Astrocyte of the spinal cord (primary cell): ENCODE results near the gene RAB20.
"Not testable (repeated sequence)": the region's sequence is repeated elsewhere in the genome, so short reads cannot be mapped to it uniquely, and the experiment has no call there.

ENCODE experiments used
- DNase-seq: peaks from one replicate; pipeline ENCODE4 v3.0.0; 2011; ENCODE audit warnings: low read depth, low spot score
- H3K4me3 ChIP-seq: 2 replicates; pipeline ENCODE4 v1.5.1; 2011; ENCODE audit warnings: low read depth, mild to moderate bottlenecking, low read length, moderate library complexity
- in situ Hi-C: cut with HindIII; loops from 2 replicates; pipeline ENCODE4 v1.10.0; 2017; ENCODE audit warnings: low sequenced_read_pairs
- TF ChIP-seq, protein P1 (sequence below): IDR thresholded peaks from 2 replicates; pipeline ENCODE4 v1.5.1; 2012; ENCODE audit warnings: low read depth, mild to moderate bottlenecking, low read length, inconsistent platforms

Gene RAB20

DNA sequence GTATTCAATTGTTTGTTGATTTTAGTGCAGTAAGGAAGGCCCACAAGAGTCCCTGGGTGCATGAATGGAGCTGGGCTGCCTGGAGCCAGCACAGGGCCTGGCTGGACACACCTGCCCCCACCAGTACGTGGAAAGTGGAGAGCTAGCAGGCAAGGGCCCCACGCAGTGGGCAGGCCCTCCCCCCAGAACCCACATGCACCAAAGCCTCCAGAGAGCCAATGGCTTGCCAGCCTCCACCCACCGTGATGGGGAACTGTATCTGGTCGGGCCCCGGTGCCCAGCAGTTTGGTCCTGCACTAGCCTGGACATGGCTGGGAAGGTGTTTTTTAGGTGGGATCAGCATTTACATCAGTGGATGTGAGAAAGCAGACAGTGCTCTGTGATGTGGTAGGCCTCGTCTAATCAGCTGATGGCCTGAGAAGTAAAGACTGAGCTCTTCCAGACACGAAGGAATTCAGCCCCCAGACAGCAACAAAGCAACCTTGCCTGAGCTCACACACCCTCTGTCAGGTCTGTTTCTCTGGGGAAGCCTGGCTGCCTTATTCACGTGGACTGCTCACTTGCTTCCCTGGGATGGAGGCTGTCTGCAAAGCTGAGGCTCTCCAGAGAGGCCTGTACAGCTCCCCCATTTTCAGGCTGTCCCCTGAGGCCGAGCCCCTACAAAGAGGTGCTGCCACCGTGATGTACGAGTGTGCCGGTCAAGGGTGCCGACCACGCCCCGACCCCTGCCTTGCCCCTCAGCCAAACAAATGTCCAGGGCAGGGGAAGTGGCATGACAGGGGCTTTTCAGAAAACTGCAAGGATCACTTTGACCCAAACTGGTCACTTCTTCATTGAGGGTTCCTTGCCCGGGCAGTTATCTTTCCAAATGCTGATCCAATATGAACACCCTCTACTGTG is 27.5 kb downstream of the RAB20 start:
- TF ChIP-seq, protein P1, sequence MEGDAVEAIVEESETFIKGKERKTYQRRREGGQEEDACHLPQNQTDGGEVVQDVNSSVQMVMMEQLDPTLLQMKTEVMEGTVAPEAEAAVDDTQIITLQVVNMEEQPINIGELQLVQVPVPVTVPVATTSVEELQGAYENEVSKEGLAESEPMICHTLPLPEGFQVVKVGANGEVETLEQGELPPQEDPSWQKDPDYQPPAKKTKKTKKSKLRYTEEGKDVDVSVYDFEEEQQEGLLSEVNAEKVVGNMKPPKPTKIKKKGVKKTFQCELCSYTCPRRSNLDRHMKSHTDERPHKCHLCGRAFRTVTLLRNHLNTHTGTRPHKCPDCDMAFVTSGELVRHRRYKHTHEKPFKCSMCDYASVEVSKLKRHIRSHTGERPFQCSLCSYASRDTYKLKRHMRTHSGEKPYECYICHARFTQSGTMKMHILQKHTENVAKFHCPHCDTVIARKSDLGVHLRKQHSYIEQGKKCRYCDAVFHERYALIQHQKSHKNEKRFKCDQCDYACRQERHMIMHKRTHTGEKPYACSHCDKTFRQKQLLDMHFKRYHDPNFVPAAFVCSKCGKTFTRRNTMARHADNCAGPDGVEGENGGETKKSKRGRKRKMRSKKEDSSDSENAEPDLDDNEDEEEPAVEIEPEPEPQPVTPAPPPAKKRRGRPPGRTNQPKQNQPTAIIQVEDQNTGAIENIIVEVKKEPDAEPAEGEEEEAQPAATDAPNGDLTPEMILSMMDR = no peak
- H3K4me3 ChIP-seq = no peak overlapping the region
- in situ Hi-C loops = no loop called here
- no peak for DNase-seq

DNA sequence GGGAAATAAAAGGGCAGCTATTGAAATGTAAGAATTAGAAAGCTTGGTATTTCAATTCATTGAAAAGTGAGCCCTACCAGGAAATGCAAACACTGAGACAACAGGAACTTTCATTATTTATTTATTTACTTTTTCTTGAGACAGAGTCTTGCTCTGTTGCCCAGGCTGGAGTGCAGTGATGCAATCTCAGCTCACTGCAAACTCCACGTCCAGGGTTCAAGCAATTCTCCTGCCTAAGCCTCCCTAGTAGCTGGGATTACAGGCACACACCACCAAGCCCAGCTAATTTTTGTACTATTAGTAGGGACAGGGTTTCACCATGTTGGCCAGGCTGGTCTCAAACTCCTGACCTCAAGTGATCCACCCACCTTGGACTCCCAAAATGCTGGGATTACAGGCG is 29.3 kb downstream of the RAB20 start:
- H3K4me3 ChIP-seq, DNase-seq, in situ Hi-C loops: not testable (repeated sequence)

DNA sequence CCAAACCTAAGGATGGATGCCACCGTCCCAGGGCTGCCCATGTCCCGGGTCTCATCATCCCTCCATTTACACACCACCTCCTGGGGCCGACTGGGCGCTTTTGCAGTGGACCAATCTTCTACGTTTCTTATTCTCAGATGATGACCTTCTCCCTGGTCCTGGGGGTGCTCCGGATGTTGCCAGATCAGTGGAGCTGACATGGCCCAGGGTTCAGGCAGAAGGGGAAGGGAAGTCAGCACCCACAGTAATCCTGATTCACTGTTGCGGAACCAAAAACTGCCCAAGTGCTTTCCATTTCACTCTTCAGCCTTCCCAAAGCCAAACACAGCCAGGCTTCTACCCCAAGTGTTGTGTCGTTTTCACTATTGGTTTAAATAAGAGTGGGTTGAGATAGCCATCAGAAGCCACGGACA is 29.8 kb downstream of the RAB20 start:
- DNase-seq = no peak
- no peak overlapping the region for H3K4me3 ChIP-seq
- TF ChIP-seq, protein P1 = no peak
- in situ Hi-C loops = no loop called here

GRCh38 chr13:110531100-110531499 is 30.4 kb downstream of the RAB20 start:
- in situ Hi-C loops = no loop called here
- H3K4me3 ChIP-seq = no peak overlapping the region
- TF ChIP-seq, protein P1 = no peak
- no peak for DNase-seq

- no peak overlapping the region for H3K4me3 ChIP-seq
- no peak for DNase-seq
- TF ChIP-seq, protein P1 = no peak
- in situ Hi-C loops = no loop called here
These were observed 31.8 kb downstream of the RAB20 start for GRCh38 chr13:110529522-110530311.

- no peak for DNase-seq
- no peak overlapping the region for H3K4me3 ChIP-seq
- in situ Hi-C loops = no loop called here
- TF ChIP-seq, protein P1 = no peak
These were observed 32.6 kb downstream of the RAB20 start for GRCh38 chr13:110528911-110529310.

DNA sequence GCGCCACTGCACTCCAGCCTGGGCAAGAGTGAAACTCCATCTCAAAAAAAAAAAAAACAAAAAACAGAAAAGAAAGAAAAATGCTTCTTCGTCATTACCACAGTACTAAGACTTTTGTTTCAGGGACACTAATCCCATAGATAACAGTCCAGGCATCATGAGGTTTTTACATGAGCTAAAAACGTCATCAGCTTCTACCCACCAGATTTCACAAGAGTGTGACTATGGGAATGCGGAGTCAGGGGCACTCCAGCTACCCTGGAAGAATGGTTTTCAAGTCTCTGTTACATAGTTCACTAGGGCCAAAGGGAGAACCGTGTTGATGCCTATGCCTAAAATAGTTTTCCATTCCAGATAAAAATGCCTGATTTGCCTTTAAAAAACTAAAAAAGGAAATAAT is 33.2 kb downstream of the RAB20 start:
- in situ Hi-C loops = no loop called here
- TF ChIP-seq, protein P1 = no peak
- DNase-seq = no peak
- no peak overlapping the region for H3K4me3 ChIP-seq
